ENCODE data around the gene ZNF497.
"Not testable (repeated sequence)": the region's sequence is repeated elsewhere in the genome, so short reads cannot be mapped to it uniquely, and the experiment has no call there.

The ZNF497 gene

GRCh38 chr19:58393725-58394033 is 31.1 kb upstream of the ZNF497 start:
- no peak for DNase-seq

GRCh38 chr19:58392945-58393724 is 30.6 kb upstream of the ZNF497 start:
- no peak for DNase-seq

- no peak for DNase-seq
These were observed 25.6 kb upstream of the ZNF497 start for GRCh38 chr19:58388175-58388526.

GRCh38 chr19:58387338-58388174 is 25.0 kb upstream of the ZNF497 start:
- DNase-seq = peak; percentile 54

- DNase-seq = peak; percentile 99
These were observed 24.2 kb upstream of the ZNF497 start, which contains the start of gene RPS5 for GRCh38 chr19:58386576-58387337. Gene RPS5 (plus strand): TSS chr19:58387269. CDS start chr19:58388138, 869 bp downstream.

- peak; percentile 52 for DNase-seq
These were observed 23.5 kb upstream of the ZNF497 start for GRCh38 chr19:58385891-58386575.

- no peak for DNase-seq
These were observed 22.9 kb upstream of the ZNF497 start for GRCh38 chr19:58385313-58385890.

- no peak for DNase-seq
These were observed 20.5 kb upstream of the ZNF497 start for GRCh38 chr19:58382997-58383603.

- DNase-seq = peak; percentile 62
These were observed 19.1 kb upstream of the ZNF497 start for GRCh38 chr19:58381460-58382212.

GRCh38 chr19:58380662-58381459 is 18.3 kb upstream of the ZNF497 start, which contains the start of gene ZNF837:
Gene ZNF837 (minus strand): TSS chr19:58381030. CDS start chr19:58369332, 11,698 bp downstream.
- peak; percentile 100 for DNase-seq

- DNase-seq = no peak
These were observed 17.6 kb upstream of the ZNF497 start for GRCh38 chr19:58380037-58380661.

GRCh38 chr19:58379246-58379645 is 16.7 kb upstream of the ZNF497 start:
- DNase-seq = no peak

- DNase-seq = not testable (repeated sequence)
These were observed 14.2 kb upstream of the ZNF497 start for GRCh38 chr19:58376724-58377123.

- no peak for DNase-seq
These were observed 11.6 kb upstream of the ZNF497 start for GRCh38 chr19:58374200-58374599.

- DNase-seq = peak; percentile 18
These were observed 10.0 kb upstream of the ZNF497 start for GRCh38 chr19:58372311-58373133.

GRCh38 chr19:58368561-58369360 is 6.2 kb upstream of the ZNF497 start:
- DNase-seq = no peak

GRCh38 chr19:58367698-58368454 is 5.3 kb upstream of the ZNF497 start:
- no peak for DNase-seq

Data from OCI-M1 (cell line).